ENCODE data around the gene SLC26A11.

DNA sequence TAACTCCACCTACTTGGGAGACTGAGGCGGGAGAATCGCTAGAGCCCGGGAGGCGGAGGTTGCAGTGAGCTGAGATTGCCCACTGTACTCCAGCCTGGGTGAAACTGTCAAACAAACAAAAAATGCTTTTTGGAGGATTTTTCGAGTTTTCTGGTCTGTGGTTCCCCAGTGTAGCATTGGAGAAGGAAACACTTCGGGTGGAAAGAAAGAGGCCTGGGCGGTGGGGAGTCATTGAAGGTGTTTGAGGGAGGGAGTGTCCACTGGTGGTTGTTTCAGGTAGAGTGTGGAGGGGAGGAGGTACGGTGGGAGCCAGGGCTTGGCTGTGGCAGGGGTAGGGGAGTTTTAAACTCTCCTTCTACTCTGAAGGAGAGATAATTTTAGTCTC is 41.7 kb downstream of the SLC26A11 start:
- TF ChIP-seq, protein P1, sequence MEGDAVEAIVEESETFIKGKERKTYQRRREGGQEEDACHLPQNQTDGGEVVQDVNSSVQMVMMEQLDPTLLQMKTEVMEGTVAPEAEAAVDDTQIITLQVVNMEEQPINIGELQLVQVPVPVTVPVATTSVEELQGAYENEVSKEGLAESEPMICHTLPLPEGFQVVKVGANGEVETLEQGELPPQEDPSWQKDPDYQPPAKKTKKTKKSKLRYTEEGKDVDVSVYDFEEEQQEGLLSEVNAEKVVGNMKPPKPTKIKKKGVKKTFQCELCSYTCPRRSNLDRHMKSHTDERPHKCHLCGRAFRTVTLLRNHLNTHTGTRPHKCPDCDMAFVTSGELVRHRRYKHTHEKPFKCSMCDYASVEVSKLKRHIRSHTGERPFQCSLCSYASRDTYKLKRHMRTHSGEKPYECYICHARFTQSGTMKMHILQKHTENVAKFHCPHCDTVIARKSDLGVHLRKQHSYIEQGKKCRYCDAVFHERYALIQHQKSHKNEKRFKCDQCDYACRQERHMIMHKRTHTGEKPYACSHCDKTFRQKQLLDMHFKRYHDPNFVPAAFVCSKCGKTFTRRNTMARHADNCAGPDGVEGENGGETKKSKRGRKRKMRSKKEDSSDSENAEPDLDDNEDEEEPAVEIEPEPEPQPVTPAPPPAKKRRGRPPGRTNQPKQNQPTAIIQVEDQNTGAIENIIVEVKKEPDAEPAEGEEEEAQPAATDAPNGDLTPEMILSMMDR (IDR thresholded peaks at IDR 0.05; ENCODE audit: insufficient read depth, low read depth, low read length) = no peak
- TF ChIP-seq EZH2 (IDR thresholded peaks at IDR 0.05; ENCODE audit: insufficient read depth, low read length) = no peak
